LNCaP clone FGC (cell line): ENCODE measurements around the gene RAB44.

Experiments used
- DNase-seq: peaks from one replicate; pipeline ENCODE4 v3.0.0-alpha.2; 2011; ENCODE audit warnings: low read depth
- H3K4me3 ChIP-seq: 2 replicates; pipeline ENCODE4 v1.5.1; 2011; ENCODE audit warnings: mild to moderate bottlenecking, low read depth, low read length, control low read depth
- CTCF ChIP-seq: IDR thresholded peaks from 2 replicates; pipeline ENCODE4 v1.5.1; 2012; ENCODE audit warnings: mild to moderate bottlenecking; ENCODE audit not compliant: control insufficient read depth, insufficient read depth; ENCODE audit errors: extremely low read depth

The RAB44 gene

GRCh38 chr6:36683656-36684446, 13.8 kb upstream of the RAB44 start:
- DNase-seq = no peak
- TF ChIP-seq CTCF = no peak
- no peak overlapping the region for H3K4me3 ChIP-seq

GRCh38 chr6:36684447-36684812, 13.2 kb upstream of the RAB44 start:
- DNase-seq = no peak
- H3K4me3 ChIP-seq = no peak overlapping the region
- no peak for TF ChIP-seq CTCF

- H3K4me3 ChIP-seq = no peak overlapping the region
- no peak for DNase-seq
- TF ChIP-seq CTCF = no peak
Observed at GRCh38 chr6:36685166-36685924, 12.3 kb upstream of the RAB44 start.

- no peak overlapping the region for H3K4me3 ChIP-seq
- DNase-seq = no peak
- no peak for TF ChIP-seq CTCF
Observed at GRCh38 chr6:36685926-36686667, 11.5 kb upstream of the RAB44 start.

GRCh38 chr6:36686668-36687513, 10.7 kb upstream of the RAB44 start:
- TF ChIP-seq CTCF = no peak
- no peak for DNase-seq

GRCh38 chr6:36688063-36688738, 9.4 kb upstream of the RAB44 start:
- H3K4me3 ChIP-seq = no peak overlapping the region
- no peak for DNase-seq
- no peak for TF ChIP-seq CTCF

More at GRCh38 chr6:36686668-36687513, 10.7 kb upstream of the RAB44 start:
- H3K4me3 ChIP-seq = no peak overlapping the region
